Effector CD8-positive, alpha-beta T cell (primary cell): ENCODE measurements around the gene VPS13D.

Experiments
- DNase-seq: peaks from one replicate; lab custom pipeline; 2025; lab: John Stamatoyannopoulos, UW

VPS13D gene

GRCh38 chr1:12404918-12405317 is 175.1 kb downstream of the VPS13D start:
- DNase-seq = no peak

GRCh38 chr1:12405325-12406210 is 175.7 kb downstream of the VPS13D start:
- no peak for DNase-seq

- DNase-seq = no peak
Observed at GRCh38 chr1:12406211-12407021, 176.6 kb downstream of the VPS13D start.

GRCh38 chr1:12407050-12407961 is 177.5 kb downstream of the VPS13D start:
- DNase-seq = no peak

DNA sequence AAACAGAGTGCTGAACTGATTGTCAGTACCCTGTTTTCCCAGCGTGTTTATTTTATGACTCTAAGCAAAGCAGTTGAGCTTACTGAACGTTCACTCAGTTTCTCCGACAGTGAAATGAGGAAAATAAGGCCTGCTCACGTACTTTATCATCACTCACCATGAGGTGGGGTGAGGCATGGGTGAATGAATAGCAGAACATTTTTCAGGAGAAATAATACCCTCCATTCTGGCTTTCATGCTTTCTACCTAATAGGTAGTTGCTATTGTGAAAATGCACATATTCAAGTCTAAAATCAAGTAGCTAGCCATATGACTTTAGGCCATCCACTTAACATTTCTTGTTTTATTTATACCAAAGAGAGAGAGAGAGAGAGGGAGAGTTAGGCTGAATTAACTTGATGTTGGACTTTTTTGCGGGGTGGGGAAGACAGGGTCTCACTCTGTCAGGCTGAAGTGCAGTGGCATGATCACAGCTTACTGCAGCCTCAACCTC is 178.2 kb downstream of the VPS13D start:
- DNase-seq = no peak

DNA sequence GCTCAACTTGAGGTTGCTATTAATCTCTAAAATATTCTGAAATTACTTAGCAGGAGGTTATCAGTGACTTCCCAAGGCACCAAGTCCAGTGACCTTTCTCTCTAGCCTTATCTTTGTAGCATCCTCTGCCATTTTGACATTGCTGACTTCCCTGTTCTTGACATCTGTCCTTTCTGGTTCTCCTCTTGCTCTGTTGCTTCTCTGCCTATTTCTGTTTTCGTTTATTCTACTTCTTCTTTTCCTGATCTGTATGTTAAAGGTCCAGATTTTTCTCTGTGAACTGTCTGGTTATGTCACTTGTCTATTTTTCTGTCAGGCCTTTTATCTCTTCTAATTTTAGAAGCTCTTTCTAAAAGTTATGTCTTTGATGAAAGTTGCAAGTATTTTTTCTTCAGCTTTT is 178.8 kb downstream of the VPS13D start:
- DNase-seq = no peak

- DNase-seq = no peak
Observed at GRCh38 chr1:12409681-12410080, 179.9 kb downstream of the VPS13D start.

GRCh38 chr1:12410351-12410750 is 180.5 kb downstream of the VPS13D start:
- DNase-seq = no peak

- DNase-seq = no peak
Observed at GRCh38 chr1:12411098-12411497, 181.3 kb downstream of the VPS13D start.

DNA sequence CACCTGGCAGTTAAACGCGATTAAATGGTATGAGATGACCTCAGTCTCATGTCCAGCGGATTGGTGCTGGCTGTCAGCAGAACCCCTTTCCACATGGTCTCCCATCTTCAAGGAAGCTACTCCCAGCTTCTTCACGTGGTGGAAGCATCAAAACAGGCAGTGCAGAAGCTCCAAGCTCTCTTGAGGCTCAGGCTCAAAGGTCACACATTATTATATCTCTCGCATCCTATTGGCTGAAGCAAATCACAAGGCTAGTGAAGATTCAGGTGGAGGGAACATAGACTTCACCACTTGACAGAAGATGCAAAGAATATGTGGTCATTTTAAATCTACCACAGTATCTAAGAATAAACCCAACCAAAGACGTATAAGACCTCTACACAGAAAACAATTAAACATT is 181.9 kb downstream of the VPS13D start:
- no peak for DNase-seq

GRCh38 chr1:12412439-12412838 is 182.6 kb downstream of the VPS13D start:
- DNase-seq = no peak

DNA sequence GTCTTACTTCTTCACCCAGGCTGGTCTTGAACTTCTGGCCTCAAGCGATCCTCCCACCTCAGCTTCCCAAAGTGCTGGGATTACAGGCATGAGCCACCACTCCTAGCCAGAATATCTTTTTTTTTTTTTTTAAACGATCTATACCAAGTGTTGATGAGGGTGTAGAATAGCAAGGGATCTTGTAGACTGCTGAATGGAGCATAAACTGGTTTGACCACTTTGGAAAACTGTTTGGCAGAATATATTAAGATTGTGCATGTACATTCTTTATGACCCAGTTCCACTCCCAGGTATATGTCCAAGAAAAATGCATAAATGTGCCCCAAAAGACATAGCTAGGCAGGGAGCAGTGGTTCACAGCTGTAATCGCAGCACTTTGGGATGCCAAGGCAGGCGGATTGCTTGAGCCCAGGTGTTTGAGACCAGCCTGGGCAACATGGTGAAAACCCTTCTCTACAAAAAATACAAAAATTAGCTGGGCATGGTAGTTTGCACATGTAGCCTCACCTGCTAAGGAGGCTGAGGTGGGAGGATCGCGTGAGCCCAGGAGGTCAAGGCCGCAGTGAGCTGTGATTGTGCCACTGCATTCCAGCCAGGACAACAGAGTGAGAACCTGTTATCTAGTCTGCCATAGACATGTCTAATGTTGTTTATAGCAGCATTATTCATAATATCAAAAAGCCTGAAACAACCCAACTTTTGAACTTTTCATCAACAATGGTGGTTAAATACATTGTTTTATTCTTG is 184.0 kb downstream of the VPS13D start:
- DNase-seq = no peak

GRCh38 chr1:12414444-12415018 is 184.7 kb downstream of the VPS13D start:
- no peak for DNase-seq

DNA sequence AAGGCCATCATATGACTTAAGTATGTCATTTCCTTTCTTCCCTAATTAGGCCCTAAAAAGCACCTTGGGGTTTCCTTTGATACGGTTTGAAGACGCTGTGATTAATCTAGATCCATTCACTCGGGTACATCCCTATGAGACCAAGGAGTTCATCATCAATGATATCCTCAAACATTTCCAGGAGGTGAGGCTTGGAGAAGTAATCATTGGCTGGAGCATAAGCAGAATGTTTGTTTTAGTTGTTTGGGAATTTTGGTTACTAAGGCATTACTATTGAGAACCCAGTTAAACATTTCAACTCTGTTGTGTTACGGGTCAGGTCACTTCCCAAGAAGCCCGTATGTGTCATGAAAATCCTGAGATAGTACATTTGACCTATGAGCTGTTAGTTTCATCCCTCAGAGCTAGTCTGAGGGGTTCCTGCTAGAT is 185.2 kb downstream of the VPS13D start:
- DNase-seq = no peak

GRCh38 chr1:12416101-12416500 is 186.3 kb downstream of the VPS13D start:
- no peak for DNase-seq

DNA sequence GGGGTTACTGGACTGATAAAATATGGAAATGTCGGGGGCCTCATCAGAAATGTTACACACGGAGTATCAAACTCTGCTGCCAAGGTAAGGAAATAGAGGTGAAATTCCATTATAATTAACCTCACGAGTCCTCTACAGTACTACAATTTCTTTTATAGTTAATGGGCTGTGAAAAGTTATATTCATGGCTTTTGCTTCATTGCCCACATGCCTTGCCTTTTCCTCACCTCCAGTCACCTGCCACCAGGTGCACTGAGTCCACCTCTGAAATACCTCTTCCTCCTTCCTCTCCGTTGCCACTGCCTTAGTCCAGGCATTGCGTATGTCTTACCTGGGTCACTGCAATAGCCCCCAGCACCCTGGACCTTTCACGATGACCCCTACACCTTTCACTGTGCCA is 186.9 kb downstream of the VPS13D start:
- no peak for DNase-seq

DNA sequence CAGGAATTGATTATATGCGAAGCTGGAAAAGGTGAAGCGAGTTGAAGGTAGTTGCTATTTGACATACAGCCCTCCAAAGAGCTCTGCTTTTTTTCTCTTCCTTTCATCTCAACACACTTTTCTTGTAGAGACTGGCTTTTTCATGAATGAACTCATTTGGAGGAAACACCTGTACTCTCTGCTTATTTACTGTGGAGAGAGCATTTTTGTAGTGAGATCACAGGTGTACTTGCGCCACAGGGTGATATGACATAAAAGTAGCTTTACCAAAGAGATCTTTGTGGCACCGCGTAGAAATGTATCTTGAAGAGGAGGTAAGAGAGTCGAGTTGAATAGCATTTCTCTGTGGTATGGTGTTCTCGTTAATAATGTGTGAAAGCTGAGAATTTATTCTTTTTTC is 187.6 kb downstream of the VPS13D start:
- DNase-seq = no peak

GRCh38 chr1:12420171-12420570 is 190.3 kb downstream of the VPS13D start:
- DNase-seq = no peak

DNA sequence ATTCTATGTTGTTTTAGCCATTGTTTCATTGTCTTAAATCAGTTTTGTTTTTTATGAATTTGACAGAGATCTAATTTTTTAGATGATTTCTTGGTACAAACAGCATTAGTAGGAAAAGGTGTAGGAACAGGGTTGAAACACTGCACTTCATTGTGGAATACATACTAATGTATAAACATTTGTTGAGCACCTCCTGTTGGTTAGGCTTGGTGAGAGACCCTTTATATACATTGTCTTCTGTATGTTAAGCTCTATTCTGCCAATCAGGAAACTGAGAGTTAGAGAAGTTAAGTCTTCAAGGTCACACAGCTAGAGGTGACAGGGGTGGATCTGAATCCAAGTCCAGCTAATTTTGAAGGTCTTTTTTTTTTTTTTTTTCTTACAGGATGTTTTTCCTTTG is 192.7 kb downstream of the VPS13D start:
- DNase-seq = no peak

DNA sequence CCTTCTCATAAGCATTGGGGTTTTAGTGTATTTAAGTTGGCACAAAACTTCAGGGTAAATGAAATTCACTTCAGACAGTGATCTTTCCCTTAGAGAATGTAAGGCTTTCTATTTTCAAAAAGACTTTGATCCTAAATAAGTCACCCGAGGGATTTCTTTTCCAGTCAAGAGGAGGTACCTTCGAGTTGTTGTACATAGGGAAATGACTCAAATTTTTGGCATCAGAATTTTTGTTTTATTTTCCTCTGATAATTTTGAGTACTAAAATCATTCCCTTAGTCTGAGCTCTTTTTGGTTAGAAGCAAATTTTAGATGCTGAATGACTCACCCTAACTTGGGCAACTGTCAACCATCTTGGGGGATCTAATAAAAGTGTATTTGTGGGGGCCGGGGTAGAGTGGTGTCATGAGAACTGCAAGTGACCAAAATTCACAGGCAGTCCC is 194.3 kb downstream of the VPS13D start:
- DNase-seq = no peak

GRCh38 chr1:12424793-12425192 is 195.0 kb downstream of the VPS13D start:
- no peak for DNase-seq
